GM21381 (cell line): ENCODE data around the gene EIF4G1.
"Not testable (repeated sequence)": the region's sequence is repeated elsewhere in the genome, so short reads cannot be mapped to it uniquely, and the experiment has no call there.

Source experiments
- ATAC-seq: cut with Tn5 transposase; IDR thresholded peaks from one replicate; pipeline ENCODE4 v1.9.1; 2021; ENCODE audit warnings: mild to moderate bottlenecking, moderate library complexity; ENCODE audit not compliant: unreplicated experiment

The EIF4G1 gene

GRCh38 chr3:184334470-184335158 is 20.2 kb downstream of the EIF4G1 start:
- no peak for ATAC-seq

DNA sequence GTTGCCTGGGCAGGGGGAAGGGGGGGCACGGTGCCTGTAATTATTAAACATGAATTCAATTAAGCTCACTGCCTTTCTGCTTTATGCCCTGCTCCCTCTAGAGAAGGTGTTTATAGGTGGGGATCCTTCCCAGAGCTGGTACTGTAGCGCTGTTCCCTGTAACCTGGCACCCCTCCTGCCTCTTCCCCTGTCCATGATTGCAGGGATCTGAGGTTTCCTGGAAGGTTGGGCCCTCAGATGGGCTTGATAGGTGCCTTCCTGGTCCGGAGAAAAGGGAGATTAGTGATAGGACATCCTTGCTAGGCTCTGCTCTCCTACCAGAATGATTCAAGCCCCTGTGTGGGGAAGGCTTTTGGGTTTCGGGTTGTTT is 20.9 kb downstream of the EIF4G1 start:
- ATAC-seq = no peak

- peak; percentile 83 for ATAC-seq
Measured at GRCh38 chr3:184335661-184336546, 21.5 kb downstream of the EIF4G1 start.

- ATAC-seq = no peak
Measured at GRCh38 chr3:184336547-184337398, 22.4 kb downstream of the EIF4G1 start.

GRCh38 chr3:184337399-184337714 is 23.0 kb downstream of the EIF4G1 start, which contains the start of gene FAM131A:
Gene FAM131A (plus strand): TSS chr3:184337600. CDS start chr3:184337631, 31 bp downstream.
- no peak for ATAC-seq

DNA sequence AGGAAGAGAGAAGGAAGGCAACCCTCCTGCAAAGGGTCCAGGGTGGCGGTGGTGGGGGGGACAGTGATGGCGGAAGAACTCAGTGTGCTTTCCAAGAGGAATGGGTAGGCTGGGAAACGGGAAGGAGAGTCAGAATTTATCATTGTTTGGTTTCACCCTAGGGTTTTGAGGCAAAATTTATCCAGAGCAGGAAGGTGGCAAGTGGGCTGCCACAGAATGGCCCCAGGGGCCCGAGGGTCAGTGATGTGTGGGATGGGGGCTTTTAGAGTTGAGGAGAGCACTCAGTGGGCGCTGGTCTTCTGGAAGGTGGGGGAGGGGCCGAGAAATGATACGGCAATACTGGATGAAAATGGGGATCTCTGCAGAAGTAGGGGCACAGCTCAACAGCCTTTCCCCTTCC is 23.6 kb downstream of the EIF4G1 start:
- ATAC-seq = no peak

GRCh38 chr3:184338511-184338945 is 24.1 kb downstream of the EIF4G1 start:
- ATAC-seq = no peak

DNA sequence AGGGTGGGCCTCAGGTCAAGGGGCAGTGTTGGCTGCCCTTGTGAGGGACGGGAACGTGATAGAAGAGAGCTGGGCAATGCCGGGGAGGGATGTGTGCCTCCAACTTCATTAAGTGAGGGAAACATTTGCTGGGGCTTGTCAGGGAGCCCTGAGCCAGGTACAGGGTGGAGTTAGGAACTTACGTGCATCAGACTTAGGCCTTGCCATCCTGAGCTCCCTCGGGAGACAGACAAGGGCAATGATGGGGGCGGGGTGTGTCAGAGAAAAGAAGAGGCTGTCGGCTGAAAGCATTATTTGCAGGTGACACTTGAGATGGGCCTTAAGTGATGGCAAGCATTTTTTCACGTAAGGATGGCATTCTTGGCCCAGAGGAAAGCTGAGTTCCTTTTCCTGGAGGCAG is 24.6 kb downstream of the EIF4G1 start:
- ATAC-seq = no peak

DNA sequence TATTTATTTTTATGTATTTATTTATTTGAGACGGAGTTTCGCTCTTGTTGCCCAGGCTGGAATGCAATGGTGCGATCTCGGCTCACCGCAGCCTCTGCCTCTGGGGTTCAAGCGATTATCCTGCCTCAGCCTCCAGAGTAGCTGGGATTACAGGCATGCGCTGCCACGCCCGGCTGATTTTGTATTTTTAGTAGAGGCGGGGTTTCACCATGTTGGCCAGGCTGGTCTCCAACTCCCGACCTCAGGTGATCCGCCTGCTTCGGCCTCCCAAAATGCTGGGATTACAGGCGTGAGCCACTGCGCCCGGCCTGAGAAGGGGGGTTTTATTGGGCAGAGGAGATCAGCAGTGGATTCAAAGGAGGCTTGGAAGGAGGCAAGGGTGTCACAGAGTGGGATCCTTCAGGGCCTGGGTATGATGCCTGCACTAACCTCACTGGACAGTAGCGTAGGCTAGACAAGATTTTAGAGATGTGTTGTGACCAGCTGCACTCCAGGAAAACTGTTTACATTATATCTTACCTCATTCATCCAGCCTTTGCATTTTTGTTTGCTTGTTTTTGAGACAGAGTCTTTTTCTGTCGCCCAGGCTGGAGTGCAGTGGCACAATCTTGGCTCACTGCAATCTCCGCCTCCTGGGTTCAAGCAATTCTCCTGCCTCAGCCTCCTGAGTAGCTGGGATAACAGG is 25.2 kb downstream of the EIF4G1 start:
- not testable (repeated sequence) for ATAC-seq

GRCh38 chr3:184341925-184342324 is 27.5 kb downstream of the EIF4G1 start:
- ATAC-seq = no peak

GRCh38 chr3:184343200-184343876 is 28.9 kb downstream of the EIF4G1 start:
- no peak for ATAC-seq

GRCh38 chr3:184344579-184345316 is 30.3 kb downstream of the EIF4G1 start:
- no peak for ATAC-seq

DNA sequence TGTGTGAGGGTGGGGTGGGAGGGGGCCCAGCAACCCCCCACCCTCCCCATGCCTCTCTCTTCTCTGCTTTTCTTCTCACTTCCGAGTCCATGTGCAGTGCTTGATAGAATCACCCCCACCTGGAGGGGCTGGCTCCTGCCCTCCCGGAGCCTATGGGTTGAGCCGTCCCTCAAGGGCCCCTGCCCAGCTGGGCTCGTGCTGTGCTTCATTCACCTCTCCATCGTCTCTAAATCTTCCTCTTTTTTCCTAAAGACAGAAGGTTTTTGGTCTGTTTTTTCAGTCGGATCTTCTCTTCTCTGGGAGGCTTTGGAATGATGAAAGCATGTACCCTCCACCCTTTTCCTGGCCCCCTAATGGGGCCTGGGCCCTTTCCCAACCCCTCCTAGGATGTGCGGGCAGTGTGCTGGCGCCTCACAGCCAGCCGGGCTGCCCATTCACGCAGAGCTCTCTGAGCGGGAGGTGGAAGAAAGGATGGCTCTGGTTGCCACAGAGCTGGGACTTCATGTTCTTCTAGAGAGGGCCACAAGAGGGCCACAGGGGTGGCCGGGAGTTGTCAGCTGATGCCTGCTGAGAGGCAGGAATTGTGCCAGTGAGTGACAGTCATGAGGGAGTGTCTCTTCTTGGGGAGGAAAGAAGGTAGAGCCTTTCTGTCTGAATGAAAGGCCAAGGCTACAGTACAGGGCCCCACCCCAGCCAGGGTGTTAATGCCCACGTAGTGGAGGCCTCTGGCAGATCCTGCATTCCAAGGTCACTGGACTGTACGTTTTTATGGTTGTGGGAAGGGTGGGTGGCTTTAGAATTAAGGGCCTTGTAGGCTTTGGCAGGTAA is 31.1 kb downstream of the EIF4G1 start:
- no peak for ATAC-seq

GRCh38 chr3:184346480-184347190 is 32.2 kb downstream of the EIF4G1 start:
- ATAC-seq = no peak

- ATAC-seq = no peak
Measured at GRCh38 chr3:184347321-184348056, 33.1 kb downstream of the EIF4G1 start.

DNA sequence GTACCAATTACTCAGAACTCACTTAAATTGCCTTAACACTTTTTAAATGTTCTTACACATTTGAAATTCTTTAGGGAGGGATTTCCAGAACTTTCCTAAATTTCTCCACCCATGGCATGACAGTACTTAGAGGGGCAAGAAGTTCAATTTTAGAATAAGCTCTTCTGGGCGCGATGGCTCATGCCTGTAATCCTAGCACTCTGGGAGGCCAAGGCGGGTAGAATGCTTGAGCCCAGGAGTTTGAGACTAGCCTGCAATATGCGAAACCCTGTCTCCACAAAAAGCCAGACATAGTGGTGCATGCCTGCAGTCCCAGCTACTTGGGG is 33.6 kb downstream of the EIF4G1 start:
- no peak for ATAC-seq
